Adrenal gland (tissue), 5 donors: ENCODE results near the gene BOD1.

Experiments used
- POLR2A ChIP-seq, 2 donors: fragments of 450-650 bp; IDR thresholded peaks; one replicate each; pipeline ENCODE4 v1.6.1; 2017; ENCODE audit warnings: antibody characterized with exemption in 2 of 2, mild to moderate bottlenecking in 2 of 2, moderate library complexity in 1 of 2
- TF ChIP-seq, protein P1 (sequence below), 6 experiments: fragments of 450-650 bp in 4 of 6; fragments of 200-600 bp in 2 of 6; sonication (generic) in 1 of 6; IDR thresholded peaks; 1 replicate in 5 of 6; 2 replicates in 1 of 6; pipeline versions ENCODE4 v1.5.1 to v1.8.0; 2016 to 2021; ENCODE audit warnings: antibody characterized with exemption in 6 of 6, mild to moderate bottlenecking in 2 of 6, moderate library complexity in 1 of 6
- donor health status: DM: no; HTN: no; CAD: no.

DNA sequence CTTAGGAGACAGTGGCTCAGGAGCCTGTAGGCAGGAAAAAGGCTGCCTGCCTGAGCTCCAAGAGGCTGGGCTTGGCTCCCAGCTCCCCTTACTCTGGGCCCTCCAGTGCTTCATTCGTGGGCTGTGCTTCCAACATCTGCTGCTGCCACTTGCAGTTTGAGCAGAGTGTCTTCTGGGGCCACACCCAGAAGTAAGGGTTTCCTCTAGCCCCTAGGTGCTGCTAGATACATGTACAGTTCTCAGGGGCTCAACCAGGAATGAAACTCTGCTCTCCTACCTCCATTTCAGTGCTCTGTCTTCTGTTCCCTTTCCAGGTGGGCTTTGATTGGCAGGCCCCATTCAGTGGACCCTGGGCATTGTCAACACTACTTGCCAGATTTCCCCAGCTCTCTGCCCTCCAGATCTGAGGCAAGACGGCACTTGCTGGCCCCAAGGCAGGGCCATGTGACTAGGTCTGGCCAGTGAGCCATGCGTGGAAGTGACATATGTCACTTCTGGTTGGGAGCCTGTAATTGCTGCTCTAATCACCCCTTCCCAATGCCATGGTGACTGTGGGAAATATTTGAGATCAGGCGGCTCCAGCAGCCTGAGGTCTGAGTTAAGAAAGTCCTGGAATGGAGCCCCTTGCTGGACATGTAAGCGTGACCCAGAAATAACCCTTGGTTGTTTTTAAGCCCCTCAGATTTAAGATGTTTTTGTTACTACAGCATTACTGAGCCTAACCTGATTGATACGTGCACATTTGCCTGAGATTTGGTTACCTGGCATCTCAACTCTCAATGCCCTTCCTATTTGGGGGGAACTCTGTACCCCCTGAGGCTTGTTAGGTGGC lies 9.4 kb upstream of the BOD1 start:
- TF ChIP-seq, protein P1, sequence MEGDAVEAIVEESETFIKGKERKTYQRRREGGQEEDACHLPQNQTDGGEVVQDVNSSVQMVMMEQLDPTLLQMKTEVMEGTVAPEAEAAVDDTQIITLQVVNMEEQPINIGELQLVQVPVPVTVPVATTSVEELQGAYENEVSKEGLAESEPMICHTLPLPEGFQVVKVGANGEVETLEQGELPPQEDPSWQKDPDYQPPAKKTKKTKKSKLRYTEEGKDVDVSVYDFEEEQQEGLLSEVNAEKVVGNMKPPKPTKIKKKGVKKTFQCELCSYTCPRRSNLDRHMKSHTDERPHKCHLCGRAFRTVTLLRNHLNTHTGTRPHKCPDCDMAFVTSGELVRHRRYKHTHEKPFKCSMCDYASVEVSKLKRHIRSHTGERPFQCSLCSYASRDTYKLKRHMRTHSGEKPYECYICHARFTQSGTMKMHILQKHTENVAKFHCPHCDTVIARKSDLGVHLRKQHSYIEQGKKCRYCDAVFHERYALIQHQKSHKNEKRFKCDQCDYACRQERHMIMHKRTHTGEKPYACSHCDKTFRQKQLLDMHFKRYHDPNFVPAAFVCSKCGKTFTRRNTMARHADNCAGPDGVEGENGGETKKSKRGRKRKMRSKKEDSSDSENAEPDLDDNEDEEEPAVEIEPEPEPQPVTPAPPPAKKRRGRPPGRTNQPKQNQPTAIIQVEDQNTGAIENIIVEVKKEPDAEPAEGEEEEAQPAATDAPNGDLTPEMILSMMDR (IDR thresholded peaks at IDR 0.05), result no peak
- TF ChIP-seq POLR2A (IDR thresholded peaks at IDR 0.05), result no peak
